HL-60 (cell line): ENCODE data around the gene MAP7D3.

ENCODE experiments used
- DNase-seq, 2 experiments: peaks; one replicate each; pipeline ENCODE4 v3.0.0-alpha.2; 2010 to 2020; ENCODE audit warnings: low read depth in 1 of 2, low spot score in 1 of 2
- H3K27ac ChIP-seq: fragments of 250-450 bp; sonication (Bioruptor Pico); replicated peaks from 2 replicates; pipeline ENCODE4 v1.5.1; 2020; ENCODE audit warnings: mild to moderate bottlenecking, moderate library complexity
- H3K27me3 ChIP-seq: fragments of 250-450 bp; sonication (Bioruptor Pico); 2 replicates; pipeline ENCODE4 v1.5.1; 2021; ENCODE audit warnings: mild to moderate bottlenecking, moderate library complexity; ENCODE audit not compliant: insufficient read depth, poor library complexity, severe bottlenecking
- H3K4me3 ChIP-seq: replicated peaks from 2 replicates; pipeline ENCODE4 v1.5.1; 2011; ENCODE audit warnings: mild to moderate bottlenecking, control low read depth, low read length; ENCODE audit not compliant: insufficient read depth
- CTCF ChIP-seq: IDR thresholded peaks from one replicate; pipeline ENCODE4 v1.5.1; 2011; ENCODE audit warnings: low read length, control low read depth, inconsistent platforms; ENCODE audit not compliant: insufficient read depth
- GABPA ChIP-seq: IDR thresholded peaks from 2 replicates; pipeline ENCODE4 v1.6.1; 2012; ENCODE audit warnings: low read depth
- POLR2AphosphoS5 ChIP-seq: IDR thresholded peaks from 2 replicates; pipeline ENCODE4 v1.6.1; 2012; ENCODE audit warnings: low read depth
- REST ChIP-seq: IDR thresholded peaks from 2 replicates; pipeline ENCODE4 v1.6.1; 2012; ENCODE audit warnings: low read depth; ENCODE audit not compliant: insufficient replicate concordance
- SPI1 ChIP-seq: IDR thresholded peaks from 2 replicates; pipeline ENCODE4 v1.6.1; 2012; ENCODE audit warnings: low read depth, mild to moderate bottlenecking, borderline replicate concordance

MAP7D3 gene

GRCh38 chrX:136203951-136204350 lies 47.2 kb downstream of the MAP7D3 start:
- DNase-seq: no peak

GRCh38 chrX:136203438-136203837 lies 47.8 kb downstream of the MAP7D3 start:
- H3K4me3 ChIP-seq: no peak overlapping the region
- H3K27ac ChIP-seq: no peak overlapping the region
- no peak for DNase-seq
- TF ChIP-seq GABPA (no peak), POLR2AphosphoS5 (no peak), CTCF (no peak), SPI1 (no peak), REST (no peak)
- no peaks in the 10 kb centered on the region for H3K27me3 ChIP-seq

More at GRCh38 chrX:136203951-136204350, 47.2 kb downstream of the MAP7D3 start:
- no peak overlapping the region for H3K4me3 ChIP-seq
- TF ChIP-seq REST (no peak), SPI1 (no peak), POLR2AphosphoS5 (no peak), CTCF (no peak), GABPA (no peak)
- no peaks in the 10 kb centered on the region for H3K27me3 ChIP-seq
- H3K27ac ChIP-seq: no peak overlapping the region

GRCh38 chrX:136202889-136203288 lies 48.3 kb downstream of the MAP7D3 start:
- H3K4me3 ChIP-seq: no peak overlapping the region
- H3K27ac ChIP-seq: no peak overlapping the region
- no peak for DNase-seq
- no peak for TF ChIP-seq GABPA
- no peak for TF ChIP-seq REST
- no peak for TF ChIP-seq SPI1
- TF ChIP-seq CTCF: no peak
- no peaks in the 10 kb centered on the region for H3K27me3 ChIP-seq
